Caco-2 (cell line): Measurements from ENCODE around the gene CSNK1G3. TPM values are rescaled to one million over a fixed set of nuclear protein-coding genes. Genes with fewer than 3 reads are reported as not detected.

ENCODE experiments used
- BruUV-seq: library from RNA; stranded (reverse); fragments of 400-500 nt; replicated peaks from 2 replicates; lab custom pipeline; 2021; lab: Mats Ljungman, UMichigan
- CTCF ChIA-PET: fragments of 300-600 bp; sonication (Branson Sonifier 250); formaldehyde crosslinking; loops from one replicate; lab custom pipeline; 2022; ENCODE audit warnings: antibody characterized with exemption; lab: Charles Lee
- POLR2A ChIA-PET: fragments of 300-600 bp; sonication (Branson Sonifier 250); formaldehyde crosslinking; loops from one replicate; lab custom pipeline; 2022; ENCODE audit warnings: antibody characterized with exemption; lab: Charles Lee
- DNase-seq, 2 experiments: peaks; one replicate each; pipeline versions ENCODE4 v3.0.0 to v3.0.0-alpha.2; 2020 to 2022
- H3K27me3 ChIP-seq: replicated peaks from 2 replicates; pipeline ENCODE4 v1.6.0; 2011; ENCODE audit warnings: low read length; ENCODE audit not compliant: control insufficient read depth, insufficient read depth
- H3K36me3 ChIP-seq: 2 replicates; pipeline ENCODE4 v1.5.1; 2011; ENCODE audit warnings: low read length; ENCODE audit not compliant: control insufficient read depth, insufficient read depth
- H3K4me1 ChIP-seq: fragments of 250-450 bp; sonication (Bioruptor Pico); 2 replicates; pipeline ENCODE4 v1.5.1; 2020; ENCODE audit warnings: mild to moderate bottlenecking
- H3K4me3 ChIP-seq: 2 replicates; pipeline ENCODE4 v1.5.1; 2011; ENCODE audit warnings: low read depth, mild to moderate bottlenecking, control low read depth, low read length
- H3K9me3 ChIP-seq: fragments of 250-450 bp; sonication (Bioruptor Pico); 2 replicates; pipeline ENCODE4 v1.5.1; 2020; ENCODE audit warnings: mild to moderate bottlenecking, moderate library complexity
- H3K27ac Mint-ChIP-seq: one replicate; pipeline ENCODE4 v1.8.0; 2022; ENCODE audit warnings: mixed read lengths; ENCODE audit not compliant: unreplicated experiment
- H3K27me3 Mint-ChIP-seq: one replicate; pipeline ENCODE4 v1.8.0; 2022; ENCODE audit warnings: mixed read lengths; ENCODE audit not compliant: insufficient read depth, unreplicated experiment
- H3K36me3 Mint-ChIP-seq: one replicate; pipeline ENCODE4 v1.8.0; 2022; ENCODE audit warnings: mild to moderate bottlenecking, mixed read lengths; ENCODE audit not compliant: insufficient read depth, unreplicated experiment
- H3K4me1 Mint-ChIP-seq: one replicate; pipeline ENCODE4 v1.8.0; 2022; ENCODE audit warnings: low read depth, mixed read lengths; ENCODE audit not compliant: unreplicated experiment
- H3K4me3 Mint-ChIP-seq: one replicate; pipeline ENCODE4 v1.8.0; 2022; ENCODE audit warnings: mild to moderate bottlenecking, moderate library complexity, mixed read lengths; ENCODE audit not compliant: unreplicated experiment
- H3K9me3 Mint-ChIP-seq: one replicate; pipeline ENCODE4 v1.8.0; 2022; ENCODE audit warnings: mixed read lengths; ENCODE audit not compliant: unreplicated experiment
- CTCF ChIP-seq, 2 experiments: fragments of 200-600 bp in 1 of 2; IDR thresholded peaks; 1 replicate in 1 of 2; 2 replicates in 1 of 2; pipeline versions ENCODE4 v1.5.1 to v1.8.0; 2011 to 2022; ENCODE audit warnings: antibody characterized with exemption in 1 of 2, control low read depth in 1 of 2, inconsistent platforms in 1 of 2, low read depth in 1 of 2, low read length in 1 of 2, mild to moderate bottlenecking in 1 of 2, moderate library complexity in 1 of 2; ENCODE audit not compliant: insufficient read depth in 1 of 2, severe bottlenecking in 1 of 2, unreplicated experiment in 1 of 2
- intact Hi-C: fragments of 100-400 bp; cut with micrococcal nuclease; formaldehyde crosslinking; loops from one replicate; pipeline ENCODE4 v1.10.0; 2022; ENCODE audit not compliant: unreplicated experiment
- total RNA-seq: library from RNA; stranded (reverse); gene quantifications from 2 replicates; pipeline ENCODE4 v1.2.3, GENCODE V29; 2022

The CSNK1G3 gene
- total RNA-seq, 1 experiment from 2014 or later: 40.4 TPM

- DNase-seq: peak in 1 of 2 experiments; percentile 51
- Mint-ChIP-seq H3K27ac (no peak overlapping the region), H3K4me1 (no peaks in the 10 kb centered on the region), H3K4me3 (no peak overlapping the region), H3K36me3 (no peaks in the 10 kb centered on the region), H3K27me3 (no peaks in the 10 kb centered on the region), H3K9me3 (no peaks in the 10 kb centered on the region)
- Histone ChIP-seq H3K36me3 (no peaks in the 10 kb centered on the region; the same call in 1 of the 2 replicates), H3K27me3 (no peaks in the 10 kb centered on the region), H3K4me1 (no peaks in the 10 kb centered on the region), H3K9me3 (no peaks in the 10 kb centered on the region), H3K4me3 (no peak overlapping the region)
- peak; percentile 77 to 85 for TF ChIP-seq CTCF (IDR thresholded peaks at IDR 0.05; ENCODE audit: insufficient read depth in 1 of 2, low read depth in 1 of 2, low read length in 1 of 2, severe bottlenecking in 1 of 2, unreplicated experiment in 1 of 2)
- POLR2A ChIA-PET: no interaction called here
- CTCF ChIA-PET: interaction anchor here (0.9 to 1.7 kb wide), 3 partner anchors 103 to 187 kb away, joined by 3 to 8 read pairs (median 3); partner anchors contain the start of gene CEP120
- intact Hi-C loops: loop anchor here (1.0 to 10.0 kb wide), 4 partner anchors 188 to 1109 kb away; partner anchors contain the start of gene CEP120
- BruUV-seq: no TSS peak
Measured at GRCh38 chr5:123610665-123611405, 98.9 kb downstream of the CSNK1G3 start.

GRCh38 chr5:123611406-123611709 lies 99.4 kb downstream of the CSNK1G3 start:
- BruUV-seq: no TSS peak
- H3K4me3 Mint-ChIP-seq: no peak overlapping the region
- no peaks in the 10 kb centered on the region for H3K4me1 Mint-ChIP-seq
- no peaks in the 10 kb centered on the region for H3K36me3 Mint-ChIP-seq
- Histone ChIP-seq H3K4me3 (no peak overlapping the region), H3K36me3 (no peaks in the 10 kb centered on the region; the same call in 1 of the 2 replicates), H3K4me1 (no peaks in the 10 kb centered on the region), H3K27me3 (no peaks in the 10 kb centered on the region), H3K9me3 (no peaks in the 10 kb centered on the region)
- no peaks in the 10 kb centered on the region for H3K9me3 Mint-ChIP-seq
- intact Hi-C loops: loop anchor here (1.0 to 10.0 kb wide), 4 partner anchors 188 to 1109 kb away; partner anchors contain the start of gene CEP120
- DNase-seq: no peak
- CTCF ChIA-PET: interaction anchor here (0.9 to 1.7 kb wide), 3 partner anchors 104 to 188 kb away, joined by 3 to 8 read pairs (median 3); partner anchors contain the start of gene CEP120
- no peak overlapping the region for H3K27ac Mint-ChIP-seq
- POLR2A ChIA-PET: no interaction called here
- H3K27me3 Mint-ChIP-seq: no peaks in the 10 kb centered on the region
- peak in 1 of 2 experiments; percentile 5 for TF ChIP-seq CTCF (IDR thresholded peaks at IDR 0.05; ENCODE audit: insufficient read depth in 1 of 2, low read depth in 1 of 2, low read length in 1 of 2, severe bottlenecking in 1 of 2, unreplicated experiment in 1 of 2)

- BruUV-seq: no TSS peak
- no peaks in the 10 kb centered on the region for H3K4me1 ChIP-seq
- CTCF ChIA-PET: no interaction called here
- Mint-ChIP-seq H3K27ac (no peak overlapping the region), H3K9me3 (no peaks in the 10 kb centered on the region), H3K27me3 (no peaks in the 10 kb centered on the region), H3K36me3 (no peaks in the 10 kb centered on the region), H3K4me1 (no peaks in the 10 kb centered on the region), H3K4me3 (no peak overlapping the region)
- no peak for TF ChIP-seq CTCF (IDR thresholded peaks at IDR 0.05; ENCODE audit: insufficient read depth in 1 of 2, low read depth in 1 of 2, low read length in 1 of 2, severe bottlenecking in 1 of 2, unreplicated experiment in 1 of 2)
- POLR2A ChIA-PET: no interaction called here
- intact Hi-C loops: loop anchor here (10.0 kb wide), 1 partner anchor 713 kb away; no protein-coding TSS in a partner anchor
- H3K36me3 ChIP-seq: no peaks in the 10 kb centered on the region; the same call in 1 of the 2 replicates
- H3K9me3 ChIP-seq: no peaks in the 10 kb centered on the region
- no peaks in the 10 kb centered on the region for H3K27me3 ChIP-seq
- no peak overlapping the region for H3K4me3 ChIP-seq
- DNase-seq: no peak
Measured at GRCh38 chr5:123617561-123617960, 105.6 kb downstream of the CSNK1G3 start.
